Measurements from ENCODE around the gene SLC7A7. TPM values are rescaled to one million over a fixed set of nuclear protein-coding genes. Genes with fewer than 3 reads are reported as not detected.

Gene SLC7A7
- total and polyA plus RNA-seq, 9 of the 15 experiments (the other 6 are each of a cell fraction or from before 2014, with no cell fraction given) = 0.07 to 0.68 (median 0.41) TPM

- TF ChIP-seq CTCF (IDR thresholded peaks at IDR 0.05 in 2 of 3, conservative IDR thresholded peaks at IDR 0.05 in 1 of 3; ENCODE audit: insufficient read depth in 2 of 3, low read depth in 1 of 3, low read length in 3 of 3) = peak; percentile 94 to 97 (median 95)
- TF ChIP-seq TCFL5 (CRISPR knock-in tag; conservative IDR thresholded peaks at IDR 0.05) = no peak
- 0 out of 2 replicates have a peak, but pooled peaks have one; percentile 34 for TF ChIP-seq ZBTB40 (IDR thresholded peaks at IDR 0.05)
- no peak for TF ChIP-seq ZBTB40 (CRISPR knock-in tag; IDR thresholded peaks at IDR 0.05)
- TF ChIP-seq SRSF1 (IDR thresholded peaks at IDR 0.05; ENCODE audit: low read depth, low read length) = no peak
- TF ChIP-seq ZNF436 (CRISPR knock-in tag; IDR thresholded peaks at IDR 0.05) = no peak
- TF ChIP-seq HLTF (IDR thresholded peaks at IDR 0.05) = 0 out of 2 replicates have a peak, but pooled peaks have one; percentile 18
- no peak for TF ChIP-seq ZNF408 (CRISPR knock-in tag; IDR thresholded peaks at IDR 0.05; ENCODE audit: low read depth)
- TF ChIP-seq ZNF589 (CRISPR knock-in tag; IDR thresholded peaks at IDR 0.05; ENCODE audit: low read depth) = no peak
- no peak for TF ChIP-seq YBX1 (IDR thresholded peaks at IDR 0.05)
- peak; percentile 77 for TF ChIP-seq TFAP4 (CRISPR knock-in tag; IDR thresholded peaks at IDR 0.05; ENCODE audit: borderline replicate concordance)
- peak; percentile 41; the same call in 1 of the 2 replicates for TF ChIP-seq PHF8 (IDR thresholded peaks at IDR 0.05; ENCODE audit: borderline replicate concordance, low read length)
- no peak for TF ChIP-seq KDM2B (CRISPR knock-in tag; IDR thresholded peaks at IDR 0.05)
- TF ChIP-seq RB1 (IDR thresholded peaks at IDR 0.05; ENCODE audit: low read depth) = peak; percentile 61
- peak; percentile 24; the same call in 1 of the 2 replicates for TF ChIP-seq SIN3B (IDR thresholded peaks at IDR 0.05; ENCODE audit: low read depth)
- peak; percentile 57; the same call in 1 of the 2 replicates for TF ChIP-seq ZNF583 (CRISPR knock-in tag; IDR thresholded peaks at IDR 0.05)
Observed at GRCh38 chr14:22852940-22853767, 37.9 kb upstream of the SLC7A7 start (continued).
